ENCODE measurements around the gene MYO1D. TPM values are rescaled to one million over a fixed set of nuclear protein-coding genes. Genes with fewer than 3 reads are reported as not detected.

MYO1D gene
- total RNA-seq, 1 donor from 2014 or later: 27.7 TPM

GRCh38 chr17:32514606-32515005 lies 362.3 kb downstream of the MYO1D start:
- ATAC-seq (ENCODE audit: low read depth) (no peak), DNase-seq (no peak)
- ChIA-PET POLR2A (interaction anchor here (1.9 kb wide), 1 partner anchor 10 kb away, joined by 8 read pairs; no protein-coding TSS in a partner anchor), CTCF (interaction anchor here (2.1 kb wide), 1 partner anchor 9 kb away, joined by 7 read pairs; no protein-coding TSS in a partner anchor)
- Mint-ChIP-seq H3K36me3 (ENCODE audit: low read depth) (no peaks in the 10 kb centered on the region), H3K9me3 (no peaks in the 10 kb centered on the region), H3K4me3 (no peak overlapping the region), H3K27me3 (no peaks in the 10 kb centered on the region), H3K4me1 (peaks cover 64% of the 10 kb centered on the region), H3K27ac (peak overlapping the region; percentile 41)
- TF ChIP-seq, protein P1, sequence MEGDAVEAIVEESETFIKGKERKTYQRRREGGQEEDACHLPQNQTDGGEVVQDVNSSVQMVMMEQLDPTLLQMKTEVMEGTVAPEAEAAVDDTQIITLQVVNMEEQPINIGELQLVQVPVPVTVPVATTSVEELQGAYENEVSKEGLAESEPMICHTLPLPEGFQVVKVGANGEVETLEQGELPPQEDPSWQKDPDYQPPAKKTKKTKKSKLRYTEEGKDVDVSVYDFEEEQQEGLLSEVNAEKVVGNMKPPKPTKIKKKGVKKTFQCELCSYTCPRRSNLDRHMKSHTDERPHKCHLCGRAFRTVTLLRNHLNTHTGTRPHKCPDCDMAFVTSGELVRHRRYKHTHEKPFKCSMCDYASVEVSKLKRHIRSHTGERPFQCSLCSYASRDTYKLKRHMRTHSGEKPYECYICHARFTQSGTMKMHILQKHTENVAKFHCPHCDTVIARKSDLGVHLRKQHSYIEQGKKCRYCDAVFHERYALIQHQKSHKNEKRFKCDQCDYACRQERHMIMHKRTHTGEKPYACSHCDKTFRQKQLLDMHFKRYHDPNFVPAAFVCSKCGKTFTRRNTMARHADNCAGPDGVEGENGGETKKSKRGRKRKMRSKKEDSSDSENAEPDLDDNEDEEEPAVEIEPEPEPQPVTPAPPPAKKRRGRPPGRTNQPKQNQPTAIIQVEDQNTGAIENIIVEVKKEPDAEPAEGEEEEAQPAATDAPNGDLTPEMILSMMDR (IDR thresholded peaks at IDR 0.05): no peak
- intact Hi-C loops (cut with micrococcal nuclease): loop anchor here (1.0 kb wide), 1 partner anchor 9 kb away; no protein-coding TSS in a partner anchor

DNA sequence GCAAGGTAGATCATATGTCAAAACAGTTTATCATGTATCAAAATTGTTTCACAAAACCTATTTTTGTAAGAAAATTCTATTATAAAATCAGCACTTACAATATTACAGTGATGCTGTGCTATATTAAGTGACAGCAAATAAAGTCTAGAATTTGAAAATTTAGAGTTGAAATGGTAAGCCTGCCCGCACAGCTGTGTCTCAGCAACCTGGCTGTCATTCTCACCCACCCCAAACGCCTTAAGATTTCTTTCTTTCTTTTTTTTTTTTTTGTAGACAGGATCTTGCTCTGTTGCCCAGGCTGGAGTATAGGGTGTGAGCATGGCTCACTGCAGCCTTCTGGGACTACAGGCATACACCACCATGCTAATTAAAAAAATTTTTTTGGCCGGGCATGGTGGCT lies 363.3 kb downstream of the MYO1D start:
- DNase-seq (no peak), ATAC-seq (ENCODE audit: low read depth) (no peak)
- ChIA-PET POLR2A (interaction anchor here (1.2 kb wide), 1 partner anchor 10 kb away, joined by 3 read pairs; no protein-coding TSS in a partner anchor), CTCF (no interaction called here)
- intact Hi-C loops (cut with micrococcal nuclease): no loop called here
- no peaks in the 10 kb centered on the region for H3K27me3 Mint-ChIP-seq
- no peaks in the 10 kb centered on the region for H3K9me3 Mint-ChIP-seq
- no peak overlapping the region for H3K27ac Mint-ChIP-seq
- no peak overlapping the region for H3K4me3 Mint-ChIP-seq
- TF ChIP-seq, protein P1 (IDR thresholded peaks at IDR 0.05): no peak
- H3K36me3 Mint-ChIP-seq (ENCODE audit: low read depth): no peaks in the 10 kb centered on the region
- peaks cover 63% of the 10 kb centered on the region for H3K4me1 Mint-ChIP-seq

DNA sequence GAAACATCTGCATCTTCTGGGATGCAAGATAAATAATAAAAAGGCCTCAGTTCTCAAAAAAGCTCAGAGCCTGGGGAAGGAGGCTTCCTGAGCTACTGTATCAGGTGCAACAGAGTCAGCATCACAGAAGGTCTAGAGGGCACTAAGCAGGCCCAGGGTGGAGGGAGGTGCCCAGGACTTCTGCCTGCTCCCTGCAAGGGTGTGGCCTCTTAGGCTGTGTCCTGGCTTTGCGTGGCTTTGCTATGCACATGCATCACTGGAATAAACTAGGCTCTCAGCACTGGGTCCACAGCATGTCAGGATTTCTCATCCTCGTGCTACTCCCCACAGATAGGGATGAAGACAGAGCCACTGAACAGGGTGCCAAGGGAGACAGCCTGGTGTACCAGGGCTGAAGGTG lies 364.6 kb downstream of the MYO1D start:
- DNase-seq: no peak
- no peak for ATAC-seq (ENCODE audit: low read depth)
- ChIA-PET CTCF (interaction anchor here (1.8 kb wide), 1 partner anchor 12 kb away, joined by 8 read pairs; no protein-coding TSS in a partner anchor), POLR2A (interaction anchor here (0.7 to 1.5 kb wide), 3 partner anchors 8 to 11 kb away, joined by 3 to 8 read pairs (median 6); no protein-coding TSS in a partner anchor)
- Mint-ChIP-seq H3K4me1 (peaks cover 55% of the 10 kb centered on the region), H3K27me3 (no peaks in the 10 kb centered on the region), H3K27ac (no peak overlapping the region), H3K9me3 (no peaks in the 10 kb centered on the region), H3K36me3 (ENCODE audit: low read depth) (no peaks in the 10 kb centered on the region), H3K4me3 (no peak overlapping the region)
- TF ChIP-seq, protein P1 (IDR thresholded peaks at IDR 0.05): no peak
- intact Hi-C loops (cut with micrococcal nuclease): no loop called here

GRCh38 chr17:32510466-32510865 lies 366.5 kb downstream of the MYO1D start:
- Mint-ChIP-seq H3K9me3 (no peaks in the 10 kb centered on the region), H3K4me3 (no peak overlapping the region), H3K36me3 (ENCODE audit: low read depth) (no peaks in the 10 kb centered on the region), H3K27ac (no peak overlapping the region), H3K27me3 (no peaks in the 10 kb centered on the region), H3K4me1 (peaks cover 45% of the 10 kb centered on the region)
- ChIA-PET CTCF (interaction anchor here (1.8 to 1.9 kb wide), 2 partner anchors 14 to 23 kb away, joined by 4 to 8 read pairs; partner anchors contain the start of gene CDK5R1), POLR2A (interaction anchor here (0.6 to 1.5 kb wide), 2 partner anchors 9 to 12 kb away, joined by 3 to 8 read pairs; no protein-coding TSS in a partner anchor)
- no peak for ATAC-seq (ENCODE audit: low read depth)
- DNase-seq: no peak
- intact Hi-C loops (cut with micrococcal nuclease): no loop called here
- TF ChIP-seq, protein P1 (IDR thresholded peaks at IDR 0.05): no peak

DNA sequence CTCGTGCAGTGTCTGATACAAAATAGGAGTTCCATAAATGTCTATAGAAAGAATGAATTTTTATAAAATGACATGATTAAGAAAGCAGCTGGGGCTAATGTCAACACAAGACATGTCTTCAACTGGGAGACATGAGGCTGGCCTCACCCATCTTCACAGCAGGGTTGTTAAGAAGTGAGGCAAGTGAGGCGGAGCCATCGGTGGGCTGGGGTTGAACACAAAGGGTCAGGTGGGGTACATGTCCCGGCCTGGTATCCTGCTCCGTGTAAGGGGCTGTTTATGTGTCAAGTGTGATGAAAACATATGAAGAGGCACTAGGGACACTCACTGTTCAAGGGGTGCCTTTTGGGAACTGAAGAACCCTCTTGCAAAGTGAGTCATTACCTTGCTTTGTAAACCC lies 368.0 kb downstream of the MYO1D start:
- no peaks in the 10 kb centered on the region for H3K9me3 Mint-ChIP-seq
- no peak overlapping the region for H3K4me3 Mint-ChIP-seq
- no peaks in the 10 kb centered on the region for H3K36me3 Mint-ChIP-seq (ENCODE audit: low read depth)
- no peaks in the 10 kb centered on the region for H3K27me3 Mint-ChIP-seq
- intact Hi-C loops (cut with micrococcal nuclease): no loop called here
- POLR2A ChIA-PET: interaction anchor here (1.5 kb wide), 1 partner anchor 14 kb away, joined by 4 read pairs; no protein-coding TSS in a partner anchor
- no peak for DNase-seq
- ATAC-seq (ENCODE audit: low read depth): no peak
- peaks cover 50% of the 10 kb centered on the region for H3K4me1 Mint-ChIP-seq
- CTCF ChIA-PET: no interaction called here
- H3K27ac Mint-ChIP-seq: no peak overlapping the region
- TF ChIP-seq, protein P1 (IDR thresholded peaks at IDR 0.05): no peak

Data from activated B cell treated with CpG ODN at 0.5 μM for 24 hours (primary cell).